D341Med (cell line): ENCODE results near the gene HAUS6.
"Not testable (repeated sequence)": the region's sequence is repeated elsewhere in the genome, so short reads cannot be mapped to it uniquely, and the experiment has no call there.

Experiments
- DNase-seq: peaks from one replicate; pipeline ENCODE4 v3.0.0; 2012; ENCODE audit warnings: low spot score

The HAUS6 gene, protein sequence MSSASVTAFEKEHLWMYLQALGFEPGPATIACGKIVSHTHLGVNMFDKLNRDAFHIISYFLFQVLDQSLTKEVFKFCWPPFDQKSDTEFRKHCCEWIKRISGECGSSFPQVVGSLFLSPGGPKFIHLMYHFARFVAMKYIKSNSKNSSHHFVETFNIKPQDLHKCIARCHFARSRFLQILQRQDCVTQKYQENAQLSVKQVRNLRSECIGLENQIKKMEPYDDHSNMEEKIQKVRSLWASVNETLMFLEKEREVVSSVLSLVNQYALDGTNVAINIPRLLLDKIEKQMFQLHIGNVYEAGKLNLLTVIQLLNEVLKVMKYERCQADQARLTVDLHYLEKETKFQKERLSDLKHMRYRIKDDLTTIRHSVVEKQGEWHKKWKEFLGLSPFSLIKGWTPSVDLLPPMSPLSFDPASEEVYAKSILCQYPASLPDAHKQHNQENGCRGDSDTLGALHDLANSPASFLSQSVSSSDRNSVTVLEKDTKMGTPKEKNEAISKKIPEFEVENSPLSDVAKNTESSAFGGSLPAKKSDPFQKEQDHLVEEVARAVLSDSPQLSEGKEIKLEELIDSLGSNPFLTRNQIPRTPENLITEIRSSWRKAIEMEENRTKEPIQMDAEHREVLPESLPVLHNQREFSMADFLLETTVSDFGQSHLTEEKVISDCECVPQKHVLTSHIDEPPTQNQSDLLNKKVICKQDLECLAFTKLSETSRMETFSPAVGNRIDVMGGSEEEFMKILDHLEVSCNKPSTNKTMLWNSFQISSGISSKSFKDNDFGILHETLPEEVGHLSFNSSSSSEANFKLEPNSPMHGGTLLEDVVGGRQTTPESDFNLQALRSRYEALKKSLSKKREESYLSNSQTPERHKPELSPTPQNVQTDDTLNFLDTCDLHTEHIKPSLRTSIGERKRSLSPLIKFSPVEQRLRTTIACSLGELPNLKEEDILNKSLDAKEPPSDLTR

DNA sequence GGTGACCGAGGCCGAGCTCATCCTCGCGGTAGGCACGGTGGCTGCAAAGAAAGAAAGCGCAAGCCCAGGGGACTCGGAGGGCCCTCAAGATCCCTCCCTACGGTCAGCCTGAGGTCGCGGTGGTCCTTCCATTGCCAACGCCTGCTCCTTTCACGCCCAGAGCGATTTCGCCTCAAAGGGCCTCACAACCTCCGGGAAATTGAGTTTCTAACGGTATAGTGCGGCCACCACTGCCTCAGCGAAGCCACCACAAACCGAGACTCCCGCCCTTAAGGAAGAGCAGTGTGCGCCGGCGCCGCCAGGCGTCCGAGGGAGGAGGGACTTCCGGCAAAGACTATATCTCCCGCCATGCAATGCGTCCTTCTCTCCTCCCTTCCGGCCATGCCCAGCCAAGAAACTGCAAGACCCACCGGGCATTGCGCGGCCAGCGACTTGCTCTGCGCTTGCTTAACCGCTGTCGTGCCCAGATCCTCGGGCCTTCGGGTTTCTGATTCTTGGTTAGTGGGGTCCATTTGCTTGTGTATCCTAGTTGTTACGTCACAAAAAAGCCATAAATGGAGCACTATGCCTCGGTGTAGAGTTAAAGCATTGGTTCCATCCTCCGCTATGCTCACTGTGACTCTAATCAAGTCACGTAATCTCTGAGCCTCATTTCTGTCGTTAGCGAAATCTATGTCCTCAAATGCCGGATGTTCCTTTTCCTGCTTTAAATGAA lies at the start of gene HAUS6:
Gene HAUS6 (minus strand): TSS at position 274 of the 715 bp plus-strand sequence. CDS start 253 bp downstream, at position 21.
- DNase-seq: peak; percentile 95

GRCh38 chr9:19152160-19152498 lies 49.4 kb upstream of the HAUS6 start:
- DNase-seq: not testable (repeated sequence)

- DNase-seq: no peak
These were observed 48.9 kb upstream of the HAUS6 start for GRCh38 chr9:19151425-19152159.

GRCh38 chr9:19149230-19149629 lies 46.5 kb upstream of the HAUS6 start:
- DNase-seq: no peak

- DNase-seq: no peak
These were observed 45.5 kb upstream of the HAUS6 start for GRCh38 chr9:19148187-19148586.

DNA sequence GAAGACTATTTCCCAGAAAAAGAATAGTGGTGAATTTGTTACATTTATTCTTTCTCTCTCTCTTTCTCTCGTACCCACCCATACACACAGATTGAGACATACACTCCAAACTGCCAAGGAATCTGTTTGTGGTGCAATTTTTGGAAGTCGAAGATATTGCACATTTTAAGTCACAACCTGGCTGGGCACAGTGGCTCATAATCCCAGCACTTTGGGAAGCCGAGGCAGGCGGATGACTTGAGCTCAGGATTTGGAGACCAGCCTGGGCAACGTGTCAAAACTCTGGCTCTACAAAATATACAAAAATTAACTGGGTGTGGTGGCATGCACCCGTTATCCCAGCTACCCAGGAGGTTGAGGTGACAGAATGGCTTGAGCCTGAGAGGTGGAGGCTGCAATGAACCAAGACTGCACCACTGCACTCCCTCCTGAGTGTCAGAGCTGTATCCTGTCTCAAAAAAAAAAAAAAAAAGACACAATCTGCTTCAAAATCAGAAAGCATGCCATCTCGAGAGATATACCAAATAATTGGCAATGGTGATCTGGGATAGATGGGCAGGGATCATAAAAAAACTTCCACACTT lies 43.8 kb upstream of the HAUS6 start:
- no peak for DNase-seq

- no peak for DNase-seq
These were observed 43.2 kb upstream of the HAUS6 start for GRCh38 chr9:19145881-19146280.

DNA sequence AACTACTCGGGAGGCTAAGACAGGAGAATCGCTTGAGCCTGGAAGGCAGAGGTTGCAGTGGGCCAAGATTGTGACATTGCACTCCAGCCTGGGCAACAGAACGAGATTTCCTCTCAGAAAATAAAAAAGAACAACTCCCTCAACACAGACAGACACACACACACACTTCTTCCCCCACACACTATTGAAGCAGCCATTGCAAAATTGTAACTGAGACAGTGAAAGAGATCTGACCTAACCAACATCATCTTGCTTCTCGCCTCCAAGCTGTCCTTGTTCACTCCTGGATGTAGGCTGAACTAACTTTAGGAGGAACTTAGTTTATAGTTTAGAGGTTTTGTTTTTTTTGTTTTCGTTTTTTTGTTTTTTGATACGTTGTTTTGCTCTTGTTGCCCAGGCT lies 37.6 kb upstream of the HAUS6 start:
- no peak for DNase-seq

DNA sequence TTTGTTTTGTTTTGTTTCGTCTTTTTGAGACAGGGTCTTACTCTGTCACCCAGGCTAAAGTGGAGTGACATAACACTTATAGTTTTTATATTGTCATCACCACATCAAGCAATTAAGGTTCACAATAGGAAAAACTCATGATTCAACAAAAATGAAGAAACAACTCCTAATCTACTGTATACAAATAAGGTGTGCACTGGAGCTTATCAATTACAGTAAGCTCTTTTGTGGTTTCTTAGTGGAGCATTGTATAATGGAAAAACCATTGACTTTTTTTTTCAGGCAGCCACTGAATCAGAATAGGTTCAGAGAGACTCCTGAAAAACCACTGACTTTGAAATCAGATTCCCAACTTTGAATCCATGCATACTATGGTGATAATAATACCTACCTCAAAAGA lies 35.4 kb upstream of the HAUS6 start:
- DNase-seq: no peak

DNA sequence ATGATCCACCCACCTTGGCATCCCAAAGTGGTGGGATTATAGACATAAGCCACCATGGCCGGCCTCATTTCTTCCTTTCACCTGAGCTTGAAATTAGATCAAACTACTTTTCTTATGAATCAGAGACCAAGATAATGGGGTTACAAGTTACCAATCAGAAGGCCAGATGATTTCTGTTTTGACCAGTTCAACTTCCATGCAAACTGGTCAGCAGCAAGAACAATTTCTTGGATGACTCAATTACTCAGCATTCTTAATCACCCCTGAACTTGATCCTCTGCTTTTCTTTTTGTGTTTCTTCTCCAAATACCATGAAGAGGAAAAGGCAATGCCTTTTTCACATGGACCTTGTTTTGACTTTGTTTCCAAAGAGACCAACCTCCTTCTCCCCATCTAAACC lies 34.6 kb upstream of the HAUS6 start:
- no peak for DNase-seq

DNA sequence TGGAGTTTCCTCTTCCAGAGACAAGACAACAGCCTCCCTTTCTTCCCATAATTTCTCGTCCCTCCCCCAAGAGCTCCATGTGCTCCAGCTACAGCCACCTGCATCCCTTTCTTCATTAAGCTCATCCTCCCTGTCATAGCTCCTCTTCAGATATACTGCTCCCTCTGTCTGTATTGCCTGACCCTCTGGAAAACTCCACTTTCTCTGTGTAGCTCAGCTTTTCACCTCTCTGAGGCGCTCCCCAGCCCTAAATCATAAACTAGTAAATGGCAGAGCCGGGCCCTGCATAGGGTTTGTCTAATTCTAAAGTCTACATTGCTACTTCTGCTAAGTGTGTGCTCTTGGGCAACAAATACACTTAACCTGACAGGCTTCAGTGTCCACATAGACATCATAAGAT lies 33.4 kb upstream of the HAUS6 start:
- DNase-seq: no peak

DNA sequence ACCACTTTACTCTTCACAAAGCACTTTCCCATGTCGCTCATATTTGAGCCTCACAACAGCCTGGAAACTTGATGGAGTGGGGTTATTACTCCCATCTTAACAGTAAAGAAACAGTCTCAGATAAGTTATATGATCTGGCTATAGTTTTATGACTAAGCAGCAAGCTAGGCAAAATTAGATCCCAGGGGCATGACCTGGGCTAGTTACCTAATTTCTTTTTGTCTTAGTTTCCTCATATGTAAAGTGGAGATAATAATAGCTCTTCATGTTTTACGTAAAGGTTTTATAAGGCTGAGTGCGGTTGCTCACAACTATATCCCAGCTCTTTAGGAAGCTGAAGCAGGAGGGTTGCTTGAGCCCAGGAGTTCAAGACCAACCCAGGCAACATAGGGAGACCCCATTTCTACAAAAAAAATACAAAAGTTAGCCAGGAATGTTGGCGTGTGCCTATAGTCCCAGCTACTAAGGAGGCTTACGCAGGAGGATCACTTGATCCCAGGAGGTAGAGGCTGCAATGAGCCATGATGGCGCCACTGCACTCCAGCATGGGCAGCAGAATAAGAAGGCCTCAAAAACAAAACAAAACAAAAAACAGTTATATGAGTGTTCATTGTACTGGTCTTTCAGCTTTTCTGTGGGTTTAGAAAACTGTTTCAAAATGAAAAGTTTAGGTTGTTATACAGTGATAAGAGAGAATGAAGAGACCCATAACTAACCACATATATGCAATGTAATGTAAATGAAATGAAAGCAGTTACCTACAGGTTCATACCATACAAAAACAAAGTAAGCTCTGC lies 31.0 kb upstream of the HAUS6 start:
- DNase-seq: no peak

- no peak for DNase-seq
These were observed 27.7 kb upstream of the HAUS6 start for GRCh38 chr9:19130436-19130835.

- no peak for DNase-seq
These were observed 25.3 kb upstream of the HAUS6 start for GRCh38 chr9:19127871-19128500.

- DNase-seq: no peak
These were observed 21.7 kb upstream of the HAUS6 start for GRCh38 chr9:19124430-19124793.

GRCh38 chr9:19122490-19123042 lies 19.9 kb upstream of the HAUS6 start:
- DNase-seq: no peak

DNA sequence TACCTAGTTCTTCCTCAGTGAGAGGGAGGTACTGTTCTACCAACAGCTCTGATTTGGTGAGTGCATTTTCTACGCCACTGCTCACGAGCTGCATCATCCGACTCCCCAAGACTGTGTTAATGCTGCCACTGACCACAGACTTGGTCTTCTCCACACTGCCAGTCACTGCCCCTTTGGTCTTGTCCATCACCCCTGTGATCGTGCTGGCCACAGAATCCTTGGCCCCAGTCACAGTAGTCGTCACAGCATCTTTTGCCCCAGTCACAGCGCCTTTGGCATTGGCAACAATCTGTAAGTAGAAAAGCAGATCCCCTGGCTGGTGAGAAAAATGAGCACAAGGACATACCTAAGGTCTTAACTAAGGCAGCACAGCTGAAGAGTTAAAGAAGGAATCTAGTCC lies 18.2 kb upstream of the HAUS6 start:
- no peak for DNase-seq

GRCh38 chr9:19119801-19120440 lies 17.2 kb upstream of the HAUS6 start:
- no peak for DNase-seq

- DNase-seq: no peak
These were observed 16.5 kb upstream of the HAUS6 start for GRCh38 chr9:19119246-19119645.
